Osteocyte (in vitro differentiated cells): Measurements from ENCODE around the gene JSRP1. TPM values are rescaled to one million over a fixed set of nuclear protein-coding genes. Genes with fewer than 3 reads are reported as not detected.

ENCODE experiments used
- DNase-seq: peaks from one replicate; pipeline ENCODE4 v3.0.0; 2021; ENCODE audit warnings: mixed read lengths; ENCODE audit not compliant: unreplicated experiment; ENCODE audit errors: extremely low spot score
- H3K27ac Mint-ChIP-seq: one replicate; pipeline ENCODE4 v1.8.0; 2021; ENCODE audit warnings: mild to moderate bottlenecking, mixed read lengths; ENCODE audit not compliant: unreplicated experiment
- H3K27me3 Mint-ChIP-seq: one replicate; pipeline ENCODE4 v1.8.0; 2021; ENCODE audit warnings: mixed read lengths; ENCODE audit not compliant: unreplicated experiment
- H3K36me3 Mint-ChIP-seq: one replicate; pipeline ENCODE4 v1.8.0; 2021; ENCODE audit warnings: mixed read lengths; ENCODE audit not compliant: unreplicated experiment
- H3K4me1 Mint-ChIP-seq: one replicate; pipeline ENCODE4 v1.8.0; 2021; ENCODE audit warnings: mixed read lengths; ENCODE audit not compliant: unreplicated experiment
- H3K4me3 Mint-ChIP-seq: one replicate; pipeline ENCODE4 v1.8.0; 2021; ENCODE audit warnings: mild to moderate bottlenecking, moderate library complexity, mixed read lengths; ENCODE audit not compliant: unreplicated experiment
- H3K9me3 Mint-ChIP-seq: one replicate; pipeline ENCODE4 v1.8.0; 2021; ENCODE audit warnings: mixed read lengths; ENCODE audit not compliant: unreplicated experiment
- total RNA-seq: library from RNA; stranded (reverse); gene quantifications from 2 replicates; pipeline ENCODE4 v1.2.1, GENCODE V29; 2021
- TF ChIP-seq, protein P1 (sequence below): fragments of 200-600 bp; sonication (generic); IDR thresholded peaks from 2 replicates; pipeline ENCODE4 v1.5.0; 2021; ENCODE audit warnings: antibody characterized with exemption, mild to moderate bottlenecking, moderate library complexity

Gene JSRP1
- total RNA-seq, 1 donor from 2014 or later, result not detected

DNA sequence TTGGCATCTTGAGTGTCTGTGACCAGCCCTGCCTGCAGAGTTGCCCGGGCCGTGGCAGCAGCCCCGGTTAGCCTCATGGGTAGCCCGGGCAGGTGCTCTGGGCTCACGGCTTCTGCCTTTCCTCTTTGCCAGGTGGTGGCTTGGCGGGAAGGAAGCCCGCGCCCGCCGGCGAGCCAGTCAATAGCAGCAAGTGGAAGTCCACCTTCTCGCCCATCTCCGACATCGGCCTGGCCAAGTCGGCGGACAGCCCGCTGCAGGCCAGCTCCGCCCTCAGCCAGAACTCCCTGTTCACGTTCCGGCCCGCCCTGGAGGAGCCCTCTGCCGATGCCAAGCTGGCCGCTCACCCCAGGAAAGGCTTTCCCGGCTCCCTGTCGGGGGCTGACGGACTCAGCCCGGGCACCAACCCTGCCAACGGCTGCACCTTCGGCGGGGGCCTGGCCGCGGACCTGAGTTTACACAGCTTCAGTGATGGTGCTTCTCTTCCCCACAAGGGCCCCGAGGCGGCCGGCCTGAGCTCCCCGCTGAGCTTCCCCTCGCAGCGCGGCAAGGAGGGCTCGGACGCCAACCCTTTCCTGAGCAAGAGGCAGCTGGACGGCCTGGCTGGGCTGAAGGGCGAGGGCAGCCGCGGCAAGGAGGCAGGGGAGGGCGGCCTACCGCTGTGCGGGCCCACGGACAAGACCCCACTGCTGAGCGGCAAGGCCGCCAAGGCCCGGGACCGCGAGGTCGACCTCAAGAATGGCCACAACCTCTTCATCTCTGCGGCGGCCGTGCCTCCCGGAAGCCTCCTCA is 30.0 kb downstream of the JSRP1 start:
- peaks cover 24% of the 10 kb centered on the region for H3K36me3 Mint-ChIP-seq
- no peak for DNase-seq
- no peaks in the 10 kb centered on the region for H3K27me3 Mint-ChIP-seq
- no peaks in the 10 kb centered on the region for H3K9me3 Mint-ChIP-seq
- H3K4me3 Mint-ChIP-seq, result no peak overlapping the region
- H3K4me1 Mint-ChIP-seq, result peaks cover 5% of the 10 kb centered on the region
- TF ChIP-seq, protein P1, sequence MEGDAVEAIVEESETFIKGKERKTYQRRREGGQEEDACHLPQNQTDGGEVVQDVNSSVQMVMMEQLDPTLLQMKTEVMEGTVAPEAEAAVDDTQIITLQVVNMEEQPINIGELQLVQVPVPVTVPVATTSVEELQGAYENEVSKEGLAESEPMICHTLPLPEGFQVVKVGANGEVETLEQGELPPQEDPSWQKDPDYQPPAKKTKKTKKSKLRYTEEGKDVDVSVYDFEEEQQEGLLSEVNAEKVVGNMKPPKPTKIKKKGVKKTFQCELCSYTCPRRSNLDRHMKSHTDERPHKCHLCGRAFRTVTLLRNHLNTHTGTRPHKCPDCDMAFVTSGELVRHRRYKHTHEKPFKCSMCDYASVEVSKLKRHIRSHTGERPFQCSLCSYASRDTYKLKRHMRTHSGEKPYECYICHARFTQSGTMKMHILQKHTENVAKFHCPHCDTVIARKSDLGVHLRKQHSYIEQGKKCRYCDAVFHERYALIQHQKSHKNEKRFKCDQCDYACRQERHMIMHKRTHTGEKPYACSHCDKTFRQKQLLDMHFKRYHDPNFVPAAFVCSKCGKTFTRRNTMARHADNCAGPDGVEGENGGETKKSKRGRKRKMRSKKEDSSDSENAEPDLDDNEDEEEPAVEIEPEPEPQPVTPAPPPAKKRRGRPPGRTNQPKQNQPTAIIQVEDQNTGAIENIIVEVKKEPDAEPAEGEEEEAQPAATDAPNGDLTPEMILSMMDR, result no peak
- no peak overlapping the region for H3K27ac Mint-ChIP-seq

DNA sequence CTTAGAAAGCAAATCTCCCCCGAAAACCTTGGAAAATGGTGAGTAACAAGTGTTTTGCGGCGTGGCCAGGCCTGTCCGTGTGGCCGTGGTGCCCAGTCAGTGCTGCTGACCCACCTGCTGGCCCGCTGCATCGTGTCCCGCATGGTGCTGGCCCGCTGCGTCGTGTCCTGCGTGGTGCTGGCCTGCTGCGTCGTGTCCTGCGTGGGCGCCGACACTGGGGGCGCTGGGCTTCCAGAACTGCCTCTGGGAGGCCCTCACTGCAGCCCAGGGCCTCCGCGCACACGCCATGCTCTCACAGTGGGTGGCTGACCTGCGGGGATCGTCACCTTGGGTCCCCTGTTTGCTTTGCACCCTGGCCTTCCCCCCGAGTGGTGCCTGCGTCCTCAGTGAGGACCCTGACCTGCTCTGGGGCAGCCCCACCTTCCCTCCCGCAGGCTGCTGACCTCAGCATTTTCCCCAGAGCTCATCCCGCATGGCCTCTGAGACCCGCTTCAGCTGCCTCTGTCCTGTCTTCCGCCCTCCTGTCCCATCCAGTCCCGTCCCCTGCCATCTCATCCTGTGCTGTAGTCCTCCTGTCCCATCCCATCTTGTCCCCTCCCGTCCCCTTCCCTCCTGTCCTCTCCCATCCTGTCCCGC is 30.7 kb downstream of the JSRP1 start:
- Mint-ChIP-seq H3K4me3 (no peak overlapping the region), H3K27me3 (no peaks in the 10 kb centered on the region), H3K36me3 (peaks cover 27% of the 10 kb centered on the region), H3K4me1 (peaks cover 13% of the 10 kb centered on the region), H3K27ac (no peak overlapping the region), H3K9me3 (no peaks in the 10 kb centered on the region)
- no peak for DNase-seq
- TF ChIP-seq, protein P1, result no peak

DNA sequence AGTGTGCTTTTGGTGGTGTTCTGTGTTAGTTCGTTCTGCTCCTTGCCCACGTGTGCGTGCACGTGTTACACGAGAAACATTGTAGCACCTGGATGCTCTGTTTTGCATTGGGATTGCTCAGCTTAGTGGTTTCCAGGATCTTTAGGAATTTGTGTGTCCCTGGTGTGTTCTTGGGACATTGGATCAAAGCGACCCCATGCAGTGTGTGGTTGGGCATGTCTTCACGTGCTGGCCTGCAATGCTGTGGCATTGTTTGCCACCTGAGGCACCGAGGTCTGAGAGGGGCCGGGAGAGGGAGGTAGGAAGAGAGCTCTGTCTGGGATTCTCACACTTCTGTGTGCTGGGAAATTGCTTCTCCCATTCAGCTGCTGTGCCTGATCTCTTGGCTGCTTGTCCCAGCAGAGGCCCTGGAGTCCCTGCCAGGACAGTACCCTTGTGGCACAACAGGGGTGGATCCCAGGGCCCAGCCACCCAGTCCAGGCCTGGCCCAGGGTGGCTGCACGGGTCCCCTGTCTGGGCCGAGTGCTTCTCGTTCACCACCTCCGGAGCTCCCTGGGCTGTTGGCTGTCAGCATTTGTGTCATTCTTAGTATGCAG is 31.4 kb downstream of the JSRP1 start:
- H3K27ac Mint-ChIP-seq, result no peak overlapping the region
- H3K9me3 Mint-ChIP-seq, result no peaks in the 10 kb centered on the region
- no peak for DNase-seq
- H3K4me1 Mint-ChIP-seq, result peaks cover 14% of the 10 kb centered on the region
- H3K27me3 Mint-ChIP-seq, result no peaks in the 10 kb centered on the region
- TF ChIP-seq, protein P1, result no peak
- no peak overlapping the region for H3K4me3 Mint-ChIP-seq
- peaks cover 24% of the 10 kb centered on the region for H3K36me3 Mint-ChIP-seq

DNA sequence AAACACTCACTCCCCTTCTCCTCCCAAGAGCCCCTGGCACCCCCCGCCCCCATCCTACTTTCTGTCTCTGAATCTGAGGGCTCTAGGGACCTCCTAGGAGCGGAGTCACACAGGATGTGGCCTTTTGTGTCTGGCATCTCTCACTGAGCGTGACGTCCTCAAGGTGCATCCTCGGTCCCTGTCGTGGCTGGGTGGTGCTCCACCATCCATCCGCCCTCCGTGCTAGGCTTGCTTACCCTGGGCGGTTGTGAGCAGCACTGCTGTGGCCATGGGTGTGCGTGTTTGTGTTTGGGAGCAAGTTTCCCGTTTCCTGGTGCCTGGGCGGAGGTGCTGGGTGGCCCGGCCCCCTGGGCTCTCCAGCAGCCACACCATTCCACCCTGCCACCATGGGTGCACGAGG is 32.3 kb downstream of the JSRP1 start:
- no peak for DNase-seq
- no peak overlapping the region for H3K4me3 Mint-ChIP-seq
- TF ChIP-seq, protein P1, result no peak
- no peak overlapping the region for H3K27ac Mint-ChIP-seq
- peaks cover 26% of the 10 kb centered on the region for H3K36me3 Mint-ChIP-seq
- peaks cover 14% of the 10 kb centered on the region for H3K4me1 Mint-ChIP-seq
- no peaks in the 10 kb centered on the region for H3K9me3 Mint-ChIP-seq
- H3K27me3 Mint-ChIP-seq, result no peaks in the 10 kb centered on the region

DNA sequence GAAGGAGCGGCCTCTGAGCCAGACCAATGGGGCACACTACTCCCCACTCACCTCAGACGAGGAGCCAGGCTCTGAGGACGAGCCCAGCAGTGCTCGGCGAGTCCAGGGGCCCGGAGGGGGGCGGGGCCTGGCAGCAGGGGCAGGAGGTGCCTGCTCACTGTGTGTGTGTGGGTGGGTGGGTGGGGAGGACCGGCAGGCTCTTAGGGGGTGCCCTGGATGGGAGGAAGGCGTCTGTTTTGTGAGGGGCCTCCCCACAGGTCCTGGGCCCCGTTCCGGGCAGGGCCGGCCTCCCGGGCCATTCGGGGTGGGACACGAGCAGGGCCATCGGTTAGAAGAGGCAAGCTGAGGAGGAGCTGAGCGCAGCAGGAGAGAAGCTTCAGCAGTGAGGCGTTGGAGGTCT is 32.8 kb downstream of the JSRP1 start:
- Mint-ChIP-seq H3K4me1 (peaks cover 14% of the 10 kb centered on the region), H3K27me3 (no peaks in the 10 kb centered on the region), H3K4me3 (no peak overlapping the region), H3K9me3 (no peaks in the 10 kb centered on the region), H3K27ac (no peak overlapping the region), H3K36me3 (peaks cover 23% of the 10 kb centered on the region)
- no peak for DNase-seq
- TF ChIP-seq, protein P1, result no peak
